ENCODE data around the gene UNC80.

DNA sequence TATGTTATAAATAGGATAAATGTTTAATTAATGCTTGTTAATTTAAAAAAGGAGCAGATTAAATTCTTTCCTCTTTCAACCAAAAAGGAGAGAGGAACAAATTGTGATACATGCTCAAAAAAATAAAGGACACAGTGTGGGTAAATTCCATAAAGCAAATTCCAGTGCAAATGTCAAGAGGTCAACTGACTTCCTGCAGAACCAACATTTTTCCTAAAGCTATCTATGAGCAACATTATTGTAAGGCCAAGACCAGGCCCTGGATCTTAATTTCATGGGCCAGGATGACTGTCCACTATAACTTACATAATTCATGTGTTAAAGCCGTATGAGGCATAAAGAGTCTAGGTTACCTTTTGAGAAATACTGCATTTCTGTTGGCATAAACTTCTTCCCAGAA, 136.9 kb downstream of the UNC80 start:
- TF ChIP-seq, protein P1, sequence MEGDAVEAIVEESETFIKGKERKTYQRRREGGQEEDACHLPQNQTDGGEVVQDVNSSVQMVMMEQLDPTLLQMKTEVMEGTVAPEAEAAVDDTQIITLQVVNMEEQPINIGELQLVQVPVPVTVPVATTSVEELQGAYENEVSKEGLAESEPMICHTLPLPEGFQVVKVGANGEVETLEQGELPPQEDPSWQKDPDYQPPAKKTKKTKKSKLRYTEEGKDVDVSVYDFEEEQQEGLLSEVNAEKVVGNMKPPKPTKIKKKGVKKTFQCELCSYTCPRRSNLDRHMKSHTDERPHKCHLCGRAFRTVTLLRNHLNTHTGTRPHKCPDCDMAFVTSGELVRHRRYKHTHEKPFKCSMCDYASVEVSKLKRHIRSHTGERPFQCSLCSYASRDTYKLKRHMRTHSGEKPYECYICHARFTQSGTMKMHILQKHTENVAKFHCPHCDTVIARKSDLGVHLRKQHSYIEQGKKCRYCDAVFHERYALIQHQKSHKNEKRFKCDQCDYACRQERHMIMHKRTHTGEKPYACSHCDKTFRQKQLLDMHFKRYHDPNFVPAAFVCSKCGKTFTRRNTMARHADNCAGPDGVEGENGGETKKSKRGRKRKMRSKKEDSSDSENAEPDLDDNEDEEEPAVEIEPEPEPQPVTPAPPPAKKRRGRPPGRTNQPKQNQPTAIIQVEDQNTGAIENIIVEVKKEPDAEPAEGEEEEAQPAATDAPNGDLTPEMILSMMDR (IDR thresholded peaks at IDR 0.05; ENCODE audit: poor library complexity, severe bottlenecking), result no peak
- TF ChIP-seq SMC3 (conservative IDR thresholded peaks at IDR 0.05; ENCODE audit: poor library complexity), result no peak
- TF ChIP-seq POLR2AphosphoS5 (IDR thresholded peaks at IDR 0.05), result no peak
